Neural cell (in vitro differentiated cells): ENCODE measurements around the gene CRY2. TPM values are rescaled to one million over a fixed set of nuclear protein-coding genes. Genes with fewer than 3 reads are reported as not detected.

Source experiments
- H2AFZ ChIP-seq: fragments of 200-600, 300-800 bp; sonication (generic), shearing (Covaris generic); 2 replicates; pipeline ENCODE4 v1.6.0; 2014; ENCODE audit warnings: low read depth, mild to moderate bottlenecking, antibody characterized with exemption, low read length, moderate library complexity
- H3F3A ChIP-seq: fragments of 200-600 bp; shearing (Covaris generic); 2 replicates; pipeline ENCODE4 v1.6.1; 2016; ENCODE audit warnings: mild to moderate bottlenecking, moderate library complexity, mixed read lengths, antibody characterized with exemption, low read length; ENCODE audit not compliant: insufficient read depth, poor library complexity, severe bottlenecking
- H3K27ac ChIP-seq: fragments of 200-600, 300-800 bp; sonication (generic), shearing (Covaris generic); 2 replicates; pipeline ENCODE4 v1.5.1; 2014; ENCODE audit warnings: mild to moderate bottlenecking, low read length, moderate library complexity
- H3K27me3 ChIP-seq: fragments of 300-800, 200-600 bp; sonication (generic), shearing (Covaris generic); 2 replicates; pipeline ENCODE4 v1.6.0; 2014; ENCODE audit warnings: mild to moderate bottlenecking, low read depth, low read length, moderate library complexity; ENCODE audit not compliant: insufficient read depth
- H3K36me3 ChIP-seq: fragments of 300-800, 200-600 bp; sonication (generic), shearing (Covaris generic); 2 replicates; pipeline ENCODE4 v1.5.1; 2014; ENCODE audit warnings: mild to moderate bottlenecking, antibody characterized with exemption, low read length, moderate library complexity; ENCODE audit not compliant: insufficient read depth
- H3K4me2 ChIP-seq: fragments of 300-800, 200-600 bp; sonication (generic), shearing (Covaris generic); 2 replicates; pipeline ENCODE4 v1.6.0; 2014; ENCODE audit warnings: mild to moderate bottlenecking, low read length
- H3K4me3 ChIP-seq: fragments of 300-800, 200-600 bp; sonication (generic), shearing (Covaris generic); 2 replicates; pipeline ENCODE4 v1.5.1; 2014; ENCODE audit warnings: mild to moderate bottlenecking, low read length, moderate library complexity
- H3K79me2 ChIP-seq: fragments of 200-600 bp; shearing (Covaris generic); replicated peaks from 2 replicates; pipeline ENCODE4 v1.6.0; 2014; ENCODE audit warnings: mild to moderate bottlenecking, low read length, moderate library complexity; ENCODE audit not compliant: insufficient read depth
- H3K9ac ChIP-seq: fragments of 300-800, 200-600 bp; sonication (generic), shearing (Covaris generic); 2 replicates; pipeline ENCODE4 v1.6.1; 2016; ENCODE audit warnings: mild to moderate bottlenecking, low read length, mixed read lengths
- H3K9me2 ChIP-seq: fragments of 200-600 bp; shearing (Covaris generic); 2 replicates; pipeline ENCODE4 v1.6.1; 2016; ENCODE audit warnings: mild to moderate bottlenecking, low read length, mixed read lengths; ENCODE audit not compliant: insufficient read depth
- H3K9me3 ChIP-seq: fragments of 200-600, 300-800 bp; sonication (generic), shearing (Covaris generic); 2 replicates; pipeline ENCODE4 v1.6.1; 2016; ENCODE audit warnings: mild to moderate bottlenecking, mixed run types, low read length, moderate library complexity, mixed read lengths
- H4K20me1 ChIP-seq: fragments of 200-600 bp; shearing (Covaris generic); 2 replicates; pipeline ENCODE4 v1.6.1; 2016; ENCODE audit warnings: mild to moderate bottlenecking, mixed run types; ENCODE audit not compliant: insufficient read depth
- EP300 ChIP-seq: fragments of 450-650 bp; conservative IDR thresholded peaks from 2 replicates; pipeline ENCODE4 v1.6.1; 2014; ENCODE audit warnings: antibody characterized with exemption, mild to moderate bottlenecking, moderate library complexity; ENCODE audit not compliant: poor library complexity, severe bottlenecking
- EZH2 ChIP-seq: fragments of 200-600, 300-800 bp; shearing (Covaris generic), sonication (generic); IDR thresholded peaks from 2 replicates; pipeline ENCODE4 v1.6.1; 2014; ENCODE audit warnings: antibody characterized with exemption, low read length, borderline replicate concordance, mild to moderate bottlenecking; ENCODE audit not compliant: insufficient read depth, poor library complexity, severe bottlenecking
- MXI1 ChIP-seq: fragments of 450-650 bp; conservative IDR thresholded peaks from 2 replicates; pipeline ENCODE4 v1.6.1; 2014; ENCODE audit warnings: antibody characterized with exemption, mild to moderate bottlenecking; ENCODE audit not compliant: poor library complexity, severe bottlenecking
- POLR2AphosphoS5 ChIP-seq: IDR thresholded peaks from 2 replicates; pipeline ENCODE4 v1.6.1; 2012
- RAD21 ChIP-seq: fragments of 450-650 bp; conservative IDR thresholded peaks from 2 replicates; pipeline ENCODE4 v1.6.1; 2014; ENCODE audit warnings: antibody characterized with exemption, mild to moderate bottlenecking, moderate library complexity
- REST ChIP-seq: IDR thresholded peaks from 2 replicates; pipeline ENCODE4 v1.6.1; 2012; ENCODE audit warnings: borderline replicate concordance
- SMC3 ChIP-seq: fragments of 450-650 bp; conservative IDR thresholded peaks from 2 replicates; pipeline ENCODE4 v1.6.1; 2014; ENCODE audit warnings: antibody characterized with exemption, mild to moderate bottlenecking, moderate library complexity; ENCODE audit not compliant: poor library complexity
- TAF1 ChIP-seq: IDR thresholded peaks from 2 replicates; pipeline ENCODE4 v1.6.1; 2012; ENCODE audit warnings: low read depth
- polyA plus RNA-seq: library from polyadenylated mRNA; depleted of rRNA; stranded (reverse); fragments of >200 nt; gene quantifications from 2 replicates; pipeline ENCODE4 v1.2.3, GENCODE V29; 2014
- TF ChIP-seq, protein P1 (sequence below): fragments of 450-650 bp; IDR thresholded peaks from 2 replicates; pipeline ENCODE4 v1.5.1; 2014; ENCODE audit warnings: antibody characterized with exemption, mild to moderate bottlenecking, moderate library complexity; ENCODE audit not compliant: poor library complexity, severe bottlenecking

The CRY2 gene
- polyA plus RNA-seq, 1 donor from 2014 or later: 27.8 TPM

DNA sequence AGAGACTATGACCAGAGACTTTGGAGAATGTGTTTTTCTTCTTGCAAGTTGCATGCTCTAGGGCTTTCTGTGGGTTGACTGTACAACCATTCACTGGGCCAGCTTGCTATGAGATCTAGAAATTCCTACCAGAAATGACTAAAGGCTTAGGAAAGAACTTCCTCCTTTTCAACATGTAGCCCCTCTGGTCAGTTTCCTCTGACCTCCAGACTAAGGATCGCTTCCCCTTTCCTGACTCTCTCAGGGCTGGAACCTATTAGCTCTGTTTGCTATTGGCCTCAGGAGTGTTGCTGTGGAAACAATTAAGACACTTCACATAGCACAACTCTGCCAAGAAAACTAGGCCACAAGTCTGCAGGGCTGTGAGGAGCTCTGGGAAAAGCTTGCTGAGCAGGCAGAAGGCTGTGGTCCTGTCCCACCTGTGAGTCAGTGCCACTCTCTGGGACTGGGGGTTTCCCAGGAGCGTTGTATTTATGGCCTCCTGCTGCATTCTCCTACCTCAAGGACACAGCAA is 10.7 kb downstream of the CRY2 start:
- peak overlapping the region; percentile 70 for H3K27ac ChIP-seq

GRCh38 chr11:45858751-45859398 is 11.6 kb downstream of the CRY2 start:
- Histone ChIP-seq H3K9me2 (no peaks in the 10 kb centered on the region), H3K9ac (peak overlapping the region; percentile 47), H3K27ac (peak overlapping the region; percentile 70), H3K9me3 (no peaks in the 10 kb centered on the region), H3K36me3 (no peaks in the 10 kb centered on the region), H3K27me3 (no peaks in the 10 kb centered on the region), H4K20me1 (no peaks in the 10 kb centered on the region), H3K79me2 (no peaks in the 10 kb centered on the region), H2AFZ (no peak overlapping the region), H3K4me3 (peak overlapping the region; percentile 42), H3K4me2 (no peak overlapping the region), H3F3A (peaks cover 8% of the 10 kb centered on the region)
- TF ChIP-seq TAF1 (no peak), MXI1 (no peak), RAD21 (no peak), EP300 (no peak), SMC3 (no peak), POLR2AphosphoS5 (no peak), EZH2 (no peak), REST (no peak)
- TF ChIP-seq, protein P1, sequence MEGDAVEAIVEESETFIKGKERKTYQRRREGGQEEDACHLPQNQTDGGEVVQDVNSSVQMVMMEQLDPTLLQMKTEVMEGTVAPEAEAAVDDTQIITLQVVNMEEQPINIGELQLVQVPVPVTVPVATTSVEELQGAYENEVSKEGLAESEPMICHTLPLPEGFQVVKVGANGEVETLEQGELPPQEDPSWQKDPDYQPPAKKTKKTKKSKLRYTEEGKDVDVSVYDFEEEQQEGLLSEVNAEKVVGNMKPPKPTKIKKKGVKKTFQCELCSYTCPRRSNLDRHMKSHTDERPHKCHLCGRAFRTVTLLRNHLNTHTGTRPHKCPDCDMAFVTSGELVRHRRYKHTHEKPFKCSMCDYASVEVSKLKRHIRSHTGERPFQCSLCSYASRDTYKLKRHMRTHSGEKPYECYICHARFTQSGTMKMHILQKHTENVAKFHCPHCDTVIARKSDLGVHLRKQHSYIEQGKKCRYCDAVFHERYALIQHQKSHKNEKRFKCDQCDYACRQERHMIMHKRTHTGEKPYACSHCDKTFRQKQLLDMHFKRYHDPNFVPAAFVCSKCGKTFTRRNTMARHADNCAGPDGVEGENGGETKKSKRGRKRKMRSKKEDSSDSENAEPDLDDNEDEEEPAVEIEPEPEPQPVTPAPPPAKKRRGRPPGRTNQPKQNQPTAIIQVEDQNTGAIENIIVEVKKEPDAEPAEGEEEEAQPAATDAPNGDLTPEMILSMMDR: no peak

More for the DNA sequence above, 10.7 kb downstream of the CRY2 start:
- H3F3A ChIP-seq: peaks cover 8% of the 10 kb centered on the region
- H3K9ac ChIP-seq: no peak overlapping the region
- no peaks in the 10 kb centered on the region for H3K9me2 ChIP-seq
- TF ChIP-seq REST (no peak), POLR2AphosphoS5 (no peak), RAD21 (no peak), MXI1 (no peak), TAF1 (no peak)
- H3K36me3 ChIP-seq: no peaks in the 10 kb centered on the region
- no peak overlapping the region for H3K4me2 ChIP-seq
- no peaks in the 10 kb centered on the region for H4K20me1 ChIP-seq
- H3K27me3 ChIP-seq: no peaks in the 10 kb centered on the region
- no peak overlapping the region for H2AFZ ChIP-seq
- peaks cover 4% of the 10 kb centered on the region for H3K79me2 ChIP-seq
- H3K9me3 ChIP-seq: no peaks in the 10 kb centered on the region
- H3K4me3 ChIP-seq: no peak overlapping the region
